ENCODE data around the gene TMEM141.

DNA sequence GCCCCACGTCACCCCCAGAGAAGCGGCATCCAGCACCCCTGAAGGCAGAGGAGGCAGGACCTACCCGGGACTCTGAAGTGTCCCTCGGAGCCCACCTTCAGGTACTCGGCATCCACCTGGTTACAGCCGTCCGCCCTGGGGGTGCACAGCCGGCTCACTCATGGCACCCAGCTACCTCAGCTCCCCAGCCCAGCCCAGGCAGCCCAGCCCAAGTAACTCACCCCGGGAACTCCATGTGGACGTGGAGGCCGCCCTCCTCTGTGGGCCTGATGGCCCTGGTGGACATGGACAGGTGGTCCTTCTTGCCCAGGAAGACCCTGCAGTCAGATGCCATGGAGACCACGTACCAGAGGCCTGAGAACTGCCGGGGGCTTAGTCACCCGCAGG is 27.5 kb upstream of the TMEM141 start:
- TF ChIP-seq, protein P1, sequence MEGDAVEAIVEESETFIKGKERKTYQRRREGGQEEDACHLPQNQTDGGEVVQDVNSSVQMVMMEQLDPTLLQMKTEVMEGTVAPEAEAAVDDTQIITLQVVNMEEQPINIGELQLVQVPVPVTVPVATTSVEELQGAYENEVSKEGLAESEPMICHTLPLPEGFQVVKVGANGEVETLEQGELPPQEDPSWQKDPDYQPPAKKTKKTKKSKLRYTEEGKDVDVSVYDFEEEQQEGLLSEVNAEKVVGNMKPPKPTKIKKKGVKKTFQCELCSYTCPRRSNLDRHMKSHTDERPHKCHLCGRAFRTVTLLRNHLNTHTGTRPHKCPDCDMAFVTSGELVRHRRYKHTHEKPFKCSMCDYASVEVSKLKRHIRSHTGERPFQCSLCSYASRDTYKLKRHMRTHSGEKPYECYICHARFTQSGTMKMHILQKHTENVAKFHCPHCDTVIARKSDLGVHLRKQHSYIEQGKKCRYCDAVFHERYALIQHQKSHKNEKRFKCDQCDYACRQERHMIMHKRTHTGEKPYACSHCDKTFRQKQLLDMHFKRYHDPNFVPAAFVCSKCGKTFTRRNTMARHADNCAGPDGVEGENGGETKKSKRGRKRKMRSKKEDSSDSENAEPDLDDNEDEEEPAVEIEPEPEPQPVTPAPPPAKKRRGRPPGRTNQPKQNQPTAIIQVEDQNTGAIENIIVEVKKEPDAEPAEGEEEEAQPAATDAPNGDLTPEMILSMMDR (IDR thresholded peaks at IDR 0.05) = no peak
- no peak for TF ChIP-seq POLR2A (IDR thresholded peaks at IDR 0.05)

Measured in heart left ventricle (tissue), 13 donors.